AG09309 (cell line): Measurements from ENCODE around the gene TPH1.
"Not testable (repeated sequence)": the region's sequence is repeated elsewhere in the genome, so short reads cannot be mapped to it uniquely, and the experiment has no call there.

ENCODE experiments used
- DNase-seq: peaks from one replicate; pipeline ENCODE4 v3.0.0-alpha.2; 2010; ENCODE audit warnings: low read depth
- H3K4me3 ChIP-seq: 2 replicates; pipeline ENCODE4 v1.5.1; 2011; ENCODE audit warnings: mild to moderate bottlenecking, low read depth, low read length, moderate library complexity; ENCODE audit not compliant: control insufficient read depth
- TF ChIP-seq, protein P1 (sequence below): IDR thresholded peaks from 2 replicates; pipeline ENCODE4 v1.5.1; 2011; ENCODE audit warnings: mild to moderate bottlenecking, low read depth, low read length, inconsistent platforms; ENCODE audit not compliant: insufficient read depth, control insufficient read depth; ENCODE audit errors: missing control alignments

The TPH1 gene

DNA sequence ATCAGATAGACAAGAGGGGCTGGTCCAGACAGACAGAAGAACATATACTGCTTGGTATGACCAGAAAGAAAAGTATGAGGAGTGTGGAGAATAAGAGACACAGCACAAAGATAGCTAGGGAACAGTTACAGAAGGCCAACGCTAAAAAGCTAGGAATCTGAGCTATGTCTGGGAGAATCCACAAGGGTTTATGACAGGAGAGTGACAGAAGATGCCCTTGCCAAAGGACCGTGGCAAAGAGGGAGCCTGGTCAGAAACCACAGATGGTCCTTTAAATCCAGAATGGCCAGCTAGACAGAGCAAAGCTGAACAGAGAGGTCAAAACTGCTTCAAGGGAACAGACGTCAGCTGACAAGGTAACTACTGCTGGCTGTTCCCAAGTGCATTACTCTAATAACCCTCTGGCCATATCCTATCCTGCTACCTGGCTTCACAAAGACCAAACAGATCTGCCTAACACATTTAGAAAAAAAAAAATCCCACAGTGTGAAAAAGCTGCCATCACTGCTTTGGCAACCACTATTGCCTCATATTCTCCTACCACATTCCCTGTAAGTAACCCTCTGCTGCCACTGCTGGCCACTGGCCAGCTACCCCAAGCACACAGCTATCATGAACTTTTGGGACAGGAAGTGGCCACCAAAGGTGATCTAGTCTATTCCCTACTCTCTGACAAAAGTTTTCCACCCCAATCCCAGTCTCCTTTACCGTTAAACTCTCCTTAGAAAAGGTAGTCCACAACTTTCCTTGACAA is 40.5 kb downstream of the TPH1 start:
- TF ChIP-seq, protein P1, sequence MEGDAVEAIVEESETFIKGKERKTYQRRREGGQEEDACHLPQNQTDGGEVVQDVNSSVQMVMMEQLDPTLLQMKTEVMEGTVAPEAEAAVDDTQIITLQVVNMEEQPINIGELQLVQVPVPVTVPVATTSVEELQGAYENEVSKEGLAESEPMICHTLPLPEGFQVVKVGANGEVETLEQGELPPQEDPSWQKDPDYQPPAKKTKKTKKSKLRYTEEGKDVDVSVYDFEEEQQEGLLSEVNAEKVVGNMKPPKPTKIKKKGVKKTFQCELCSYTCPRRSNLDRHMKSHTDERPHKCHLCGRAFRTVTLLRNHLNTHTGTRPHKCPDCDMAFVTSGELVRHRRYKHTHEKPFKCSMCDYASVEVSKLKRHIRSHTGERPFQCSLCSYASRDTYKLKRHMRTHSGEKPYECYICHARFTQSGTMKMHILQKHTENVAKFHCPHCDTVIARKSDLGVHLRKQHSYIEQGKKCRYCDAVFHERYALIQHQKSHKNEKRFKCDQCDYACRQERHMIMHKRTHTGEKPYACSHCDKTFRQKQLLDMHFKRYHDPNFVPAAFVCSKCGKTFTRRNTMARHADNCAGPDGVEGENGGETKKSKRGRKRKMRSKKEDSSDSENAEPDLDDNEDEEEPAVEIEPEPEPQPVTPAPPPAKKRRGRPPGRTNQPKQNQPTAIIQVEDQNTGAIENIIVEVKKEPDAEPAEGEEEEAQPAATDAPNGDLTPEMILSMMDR, result no peak
- no peak overlapping the region for H3K4me3 ChIP-seq
- DNase-seq, result no peak

DNA sequence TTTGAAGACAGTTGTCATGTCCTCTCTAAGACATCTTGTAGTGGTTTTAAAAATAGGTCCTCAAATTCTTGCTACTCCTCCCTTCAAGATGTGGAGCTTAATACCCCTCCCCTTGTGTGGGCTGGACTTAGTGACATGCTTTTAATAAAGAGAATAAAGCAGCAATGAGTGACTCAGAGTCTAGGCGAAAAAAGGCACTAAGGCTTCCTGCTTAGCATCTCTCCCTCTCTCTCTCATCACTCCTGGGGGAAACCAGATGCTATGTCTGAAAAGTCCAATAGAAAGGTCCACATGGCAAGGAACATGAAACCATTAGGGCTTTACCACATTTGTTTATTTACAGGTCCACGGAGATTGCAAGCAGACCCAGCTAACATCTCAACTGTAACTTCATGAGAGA is 44.9 kb downstream of the TPH1 start:
- H3K4me3 ChIP-seq, result no peak overlapping the region
- DNase-seq, result no peak
- TF ChIP-seq, protein P1, result no peak

DNA sequence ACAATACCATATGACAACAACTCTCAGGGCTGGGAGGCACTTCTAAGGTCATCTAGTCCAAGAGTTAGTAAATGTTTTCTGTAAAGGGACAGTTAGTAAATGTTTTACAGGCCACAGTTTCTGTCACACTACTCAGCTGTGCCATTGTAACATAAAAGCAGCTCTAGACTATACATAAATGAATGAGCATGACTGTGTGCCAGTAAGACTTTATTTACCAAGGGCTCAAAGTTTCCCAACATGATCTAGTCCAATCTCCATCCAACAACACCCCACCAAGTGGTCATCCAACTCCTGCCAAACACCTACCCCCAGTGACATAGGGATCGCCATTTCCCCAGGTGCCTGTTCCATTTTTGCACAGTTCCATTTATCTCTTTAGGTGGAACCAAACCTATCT is 45.3 kb downstream of the TPH1 start:
- no peak overlapping the region for H3K4me3 ChIP-seq
- TF ChIP-seq, protein P1, result no peak
- no peak for DNase-seq

DNA sequence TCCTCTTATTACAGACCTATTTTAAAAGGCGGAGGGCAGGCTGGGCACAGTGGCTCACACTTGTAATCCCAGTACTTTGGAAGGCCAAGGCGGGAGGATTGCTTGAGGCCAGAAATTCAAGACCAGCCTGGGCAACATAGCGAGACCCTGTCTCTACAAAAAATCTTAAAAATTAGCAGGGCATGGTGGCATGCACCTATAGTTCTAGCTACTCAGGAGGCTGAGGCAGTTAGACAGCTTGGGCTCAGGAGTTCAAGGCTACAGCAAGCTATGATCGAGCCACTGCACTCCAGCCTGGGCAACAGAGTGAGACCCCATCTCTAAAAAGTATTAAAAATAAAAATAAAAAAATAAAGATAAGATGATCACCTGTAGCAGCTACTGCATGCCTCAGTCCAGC is 45.9 kb downstream of the TPH1 start:
- H3K4me3 ChIP-seq, DNase-seq: not testable (repeated sequence)
